GM18867 (cell line): Measurements from ENCODE around the gene TMEM209.
"Not testable (repeated sequence)": the region's sequence is repeated elsewhere in the genome, so short reads cannot be mapped to it uniquely, and the experiment has no call there.

ENCODE experiments used
- ATAC-seq: cut with Tn5 transposase; IDR thresholded peaks from one replicate; pipeline ENCODE4 v1.9.1; 2021; ENCODE audit warnings: mild to moderate bottlenecking, moderate library complexity; ENCODE audit not compliant: unreplicated experiment

Gene TMEM209

DNA sequence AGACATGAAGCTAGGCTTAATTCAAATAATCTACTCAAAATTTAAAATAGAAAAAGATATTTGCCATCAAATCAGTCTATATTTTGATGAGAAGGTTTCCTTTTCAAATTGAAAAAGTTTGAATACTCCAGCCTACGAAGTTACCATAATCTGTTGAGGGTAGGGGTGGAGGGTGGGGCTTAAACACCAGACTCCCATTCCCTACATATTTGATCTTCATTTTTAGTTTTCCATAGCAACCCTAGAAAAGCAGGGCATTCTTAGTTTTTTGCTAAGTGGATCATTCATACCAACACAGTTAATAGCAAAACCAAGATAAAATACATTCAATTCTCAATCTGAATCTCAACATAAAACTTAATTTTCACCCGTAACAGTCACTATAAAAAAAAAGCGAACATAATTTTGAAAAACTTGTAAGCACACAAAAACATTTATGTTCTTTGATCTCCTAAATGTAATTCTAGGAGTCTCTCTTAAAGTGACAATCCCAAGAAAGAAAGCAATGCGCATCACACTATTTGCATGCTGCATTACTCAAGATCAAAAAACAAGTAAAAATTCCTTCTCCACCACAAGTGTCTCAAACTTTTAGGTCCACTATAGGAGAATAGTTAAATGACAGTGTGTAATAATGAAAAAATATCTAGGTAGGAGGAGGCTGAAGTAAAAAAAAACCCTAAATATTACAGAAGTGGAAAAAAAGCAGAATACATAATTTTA is 30.8 kb downstream of the TMEM209 start:
- no peak for ATAC-seq

DNA sequence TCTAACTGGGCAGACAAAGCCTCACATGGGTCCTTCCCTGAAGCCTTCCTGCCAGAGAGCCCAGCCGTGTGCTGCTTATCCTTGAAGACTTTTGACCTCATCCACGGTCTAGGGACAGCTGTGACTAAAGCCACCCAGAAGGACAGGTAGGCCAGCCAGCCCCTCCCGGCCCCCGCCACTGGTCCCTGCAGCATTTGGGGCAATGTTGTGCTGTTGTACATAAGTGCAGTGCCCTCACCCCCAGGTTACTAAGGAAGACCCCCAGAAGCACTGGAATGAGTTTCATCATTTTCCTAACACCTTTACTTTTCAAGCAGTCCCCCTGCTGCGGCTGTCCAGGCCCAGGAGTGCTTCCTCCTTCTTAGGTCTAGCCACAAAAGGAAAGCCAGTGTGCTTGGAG is 43.0 kb downstream of the TMEM209 start:
- no peak for ATAC-seq

DNA sequence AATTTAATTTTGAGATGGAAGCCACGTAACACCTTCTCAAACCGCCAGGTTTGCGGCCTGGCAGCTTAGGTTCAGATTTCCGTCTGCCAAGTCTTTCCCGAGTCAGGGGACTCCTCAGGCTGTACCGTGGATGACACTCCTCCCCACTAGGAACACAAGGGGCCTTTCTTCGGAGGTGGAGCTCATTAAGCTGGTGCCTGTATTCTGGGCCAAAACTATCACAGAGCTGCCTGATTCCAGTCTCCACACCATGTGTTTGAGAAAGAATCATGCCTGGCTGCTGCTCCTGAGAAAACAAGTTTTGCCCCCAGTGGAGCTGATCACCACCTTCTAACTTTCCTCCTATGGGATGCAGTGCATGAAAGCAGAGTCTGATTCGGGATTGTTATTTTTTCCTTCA is 44.8 kb downstream of the TMEM209 start:
- no peak for ATAC-seq

DNA sequence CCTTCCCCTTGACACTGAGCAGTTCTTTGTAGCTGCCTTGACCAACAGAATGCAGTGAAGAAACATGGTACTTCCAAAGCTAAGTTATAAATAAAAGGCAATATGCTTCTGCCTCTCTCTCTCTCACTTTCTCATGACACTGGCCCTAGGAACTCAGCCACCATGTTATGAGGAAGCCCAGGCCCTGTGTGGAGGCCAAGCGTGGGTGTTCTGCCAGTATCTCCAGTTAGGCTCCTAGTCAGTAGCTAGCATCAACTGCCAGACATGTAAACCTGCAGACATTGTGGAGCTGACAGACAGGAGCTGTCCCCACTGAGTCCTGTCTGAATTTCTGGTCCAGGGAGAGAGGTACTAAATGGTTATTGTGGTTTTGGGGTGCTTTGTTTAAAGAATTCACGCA is 45.2 kb downstream of the TMEM209 start:
- ATAC-seq: no peak

DNA sequence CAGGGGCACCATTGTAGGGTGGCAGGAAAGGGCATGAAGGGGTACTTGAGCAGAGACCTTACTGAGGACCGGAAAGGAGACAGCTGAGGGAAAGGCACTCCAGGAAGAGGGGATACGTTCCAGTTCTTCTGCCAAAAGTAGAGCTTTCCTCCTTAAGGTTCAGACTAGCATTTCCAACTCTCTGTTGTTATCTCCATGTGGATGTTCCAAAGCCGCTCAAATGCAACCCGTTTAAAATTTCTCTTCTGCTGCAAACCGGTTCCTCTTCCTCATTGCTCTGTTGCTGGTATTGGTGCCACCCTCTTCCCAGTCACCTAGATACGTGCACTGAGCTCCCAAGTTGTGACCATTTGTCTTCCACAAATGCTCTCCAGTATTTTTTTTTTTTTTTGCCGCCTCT is 47.5 kb downstream of the TMEM209 start:
- no peak for ATAC-seq

DNA sequence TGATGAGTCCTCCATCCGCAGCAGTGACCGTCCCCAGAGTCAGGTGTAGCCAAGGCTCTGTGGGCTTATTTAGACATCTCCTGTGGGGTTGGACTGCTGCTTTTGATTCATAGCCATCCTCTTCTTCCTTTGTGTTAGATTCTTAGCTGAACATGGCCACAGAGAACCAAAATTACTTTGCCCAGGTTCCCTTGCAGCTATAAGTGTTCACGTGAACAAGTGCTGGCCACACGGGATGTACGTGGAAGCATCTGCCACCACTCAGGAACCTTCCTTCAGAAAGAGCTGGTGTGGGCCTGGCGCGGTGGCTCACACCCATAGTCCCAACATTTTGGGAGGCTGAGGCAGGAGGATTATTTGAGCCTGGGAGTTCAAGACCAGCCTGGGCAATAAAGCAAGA is 49.1 kb downstream of the TMEM209 start:
- no peak for ATAC-seq

DNA sequence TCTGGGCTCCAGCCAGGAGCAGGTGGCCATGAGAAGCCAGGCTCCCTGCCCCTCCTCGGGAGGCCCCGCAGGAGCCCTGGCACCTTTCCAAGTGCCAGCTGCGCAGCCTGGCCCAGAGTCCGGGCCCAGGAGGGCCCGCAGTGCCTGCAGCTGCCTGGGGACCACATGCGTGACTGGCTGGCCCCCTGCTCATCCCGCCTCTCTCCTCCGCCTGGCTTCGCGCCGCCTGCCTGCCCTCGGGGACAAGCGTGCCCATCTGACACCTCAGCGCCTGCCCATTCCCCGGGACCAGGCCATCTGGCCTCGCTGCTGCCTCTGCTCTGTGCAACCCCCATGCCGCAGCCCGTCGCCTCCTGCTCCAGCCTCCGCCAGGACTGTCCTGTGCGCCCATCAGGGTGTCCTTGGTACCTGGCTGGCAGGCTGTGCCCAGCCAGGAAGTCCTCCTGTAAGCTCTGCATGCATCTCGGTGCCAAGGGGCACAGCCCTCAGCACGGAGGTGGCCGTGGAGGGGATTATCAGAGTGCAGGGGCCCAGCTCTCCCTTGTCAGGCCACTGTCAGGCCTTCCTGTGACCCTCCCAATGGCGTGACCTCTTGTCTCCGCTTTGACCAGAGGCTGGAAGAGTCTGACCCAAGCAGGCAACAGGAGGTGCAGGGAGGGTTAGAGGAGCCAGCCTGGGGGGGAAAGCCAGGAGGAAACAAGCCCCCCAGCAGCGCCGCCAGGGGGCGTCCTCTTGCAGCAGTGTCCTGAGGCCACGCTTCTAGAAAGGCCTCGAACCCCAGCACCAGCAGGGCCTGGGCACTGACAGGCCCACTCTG is 50.5 kb downstream of the TMEM209 start:
- ATAC-seq: no peak

DNA sequence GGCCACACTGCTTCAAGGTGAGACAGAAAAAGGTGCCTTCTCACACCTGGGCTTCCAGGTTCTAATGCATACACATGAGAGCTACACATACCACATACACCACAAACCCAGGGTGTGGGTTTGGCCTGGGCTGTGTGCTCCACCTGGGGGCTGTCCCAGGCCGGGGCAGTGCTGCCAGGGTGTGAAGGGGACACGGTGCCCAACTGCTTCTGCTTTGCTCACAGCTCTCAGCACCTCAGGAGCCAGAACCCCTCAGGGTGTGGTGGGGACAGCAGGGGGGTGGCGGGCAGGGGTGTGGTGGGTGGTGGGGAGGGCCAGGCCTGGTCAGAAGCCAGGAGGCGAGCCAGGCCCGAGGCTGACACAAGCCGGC is 51.1 kb downstream of the TMEM209 start:
- no peak for ATAC-seq

DNA sequence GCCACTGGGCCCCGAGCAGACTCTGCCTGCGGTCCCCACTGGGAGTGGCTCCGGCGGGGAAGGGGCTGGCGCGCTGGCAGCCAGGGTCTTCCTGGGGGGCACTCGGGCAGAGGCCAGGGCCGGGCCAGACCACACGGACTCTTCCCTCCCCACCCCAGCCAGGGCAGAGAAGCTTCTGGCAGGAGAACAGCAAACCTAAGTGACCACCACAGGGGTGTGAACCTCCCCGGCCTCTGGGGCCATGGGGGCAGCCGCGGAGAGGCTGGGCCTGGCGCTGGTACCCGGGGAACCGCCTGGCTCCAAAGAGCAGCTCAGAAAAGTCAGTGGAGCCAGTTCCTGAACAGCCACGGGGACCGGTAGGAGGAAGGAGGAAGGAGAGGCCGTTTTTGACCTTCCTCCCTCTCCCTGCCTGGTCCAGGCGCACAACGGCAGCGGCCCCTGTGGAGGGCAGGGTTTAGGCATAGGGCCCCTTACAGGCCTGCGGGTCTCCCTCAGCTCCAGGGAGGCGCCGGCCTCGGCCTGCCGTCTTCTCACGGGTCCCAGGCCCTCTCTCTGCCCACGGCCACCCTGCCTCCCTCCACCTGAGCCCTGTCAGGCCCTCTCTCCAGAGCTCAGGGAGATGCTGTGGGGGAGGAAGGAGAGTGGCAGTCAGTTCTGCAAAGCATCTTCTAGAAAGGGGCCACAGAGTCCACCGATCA is 51.8 kb downstream of the TMEM209 start:
- no peak for ATAC-seq

DNA sequence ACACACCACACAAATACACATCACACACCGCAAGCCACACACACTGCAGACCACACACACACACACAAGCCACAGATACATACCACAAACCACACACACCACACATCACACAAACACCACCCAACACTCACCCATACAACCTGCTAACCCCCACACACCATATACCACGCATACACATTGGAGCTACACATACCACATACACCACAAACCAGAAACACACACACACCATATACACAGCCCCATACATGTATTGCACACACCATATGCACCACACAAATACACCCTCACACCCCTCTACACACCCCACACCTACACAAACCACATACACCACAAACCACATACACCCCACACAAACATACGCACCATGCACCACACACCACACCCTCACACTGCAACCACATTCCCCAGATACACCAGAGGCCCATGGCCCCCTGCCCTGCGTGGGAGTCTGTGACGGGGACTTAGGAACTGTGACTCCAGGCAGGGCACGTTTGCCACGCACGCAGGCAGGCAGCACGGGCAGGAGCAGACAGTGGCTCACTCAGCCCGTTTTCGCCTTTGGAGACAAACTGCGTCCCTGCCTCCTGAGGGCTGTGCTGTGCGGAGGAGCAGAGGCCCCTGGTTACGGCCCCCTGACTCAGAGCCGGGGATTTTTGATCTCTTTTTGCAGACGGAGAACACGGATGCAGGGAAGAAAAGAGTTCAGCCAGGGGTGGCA is 52.6 kb downstream of the TMEM209 start:
- ATAC-seq: no peak

DNA sequence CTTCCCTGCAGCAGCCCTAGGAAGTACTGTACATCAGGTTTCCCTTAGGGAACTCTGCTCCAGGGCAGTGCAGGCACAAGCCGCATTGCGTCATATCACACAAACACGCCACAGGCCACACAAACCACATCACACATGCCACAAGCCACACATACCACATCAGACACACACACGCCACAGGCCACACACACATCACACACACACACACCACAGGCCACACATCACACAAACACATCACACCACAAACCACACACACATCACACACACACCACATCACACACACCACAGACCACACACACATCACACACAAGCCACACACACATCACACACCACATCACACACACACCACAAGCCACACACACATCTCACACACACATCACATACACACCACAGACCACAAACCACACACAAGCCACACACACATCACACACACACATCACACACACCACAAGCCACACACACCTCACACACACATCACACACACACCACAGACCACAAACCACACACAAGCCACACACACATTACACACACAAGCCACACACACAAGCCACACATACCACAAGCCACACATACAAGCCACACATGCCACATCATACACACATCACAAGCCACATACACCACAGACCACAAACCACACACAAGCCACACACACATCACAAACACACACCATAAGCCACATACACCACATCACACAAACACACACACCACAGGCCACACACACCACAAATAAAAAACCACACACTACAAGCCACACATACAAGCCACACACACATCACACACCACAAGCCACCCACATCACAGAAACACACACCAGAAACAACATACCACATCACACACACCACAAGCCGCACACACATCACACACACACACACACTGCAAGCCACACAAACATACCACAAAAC is 53.4 kb downstream of the TMEM209 start:
- no peak for ATAC-seq

DNA sequence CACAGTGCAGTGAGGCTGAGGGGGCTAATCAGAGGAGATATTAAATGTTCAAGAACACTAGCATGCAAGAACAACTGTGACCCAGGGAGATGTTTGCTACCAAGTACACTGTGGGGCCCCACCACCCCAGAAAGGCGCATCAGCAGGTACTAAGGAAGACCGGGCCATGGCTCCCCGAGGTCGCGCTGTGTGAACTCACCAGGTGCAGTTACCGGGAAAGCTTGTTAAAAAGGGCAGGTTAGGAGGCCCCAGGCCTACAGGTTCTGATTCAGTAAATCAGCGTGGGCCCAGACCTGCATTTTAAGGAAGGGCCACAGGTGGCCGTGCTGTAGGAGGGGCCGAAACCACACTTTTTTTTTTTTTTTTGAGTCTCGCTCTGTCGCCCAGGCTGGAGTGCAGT is 54.6 kb downstream of the TMEM209 start:
- ATAC-seq: no peak

DNA sequence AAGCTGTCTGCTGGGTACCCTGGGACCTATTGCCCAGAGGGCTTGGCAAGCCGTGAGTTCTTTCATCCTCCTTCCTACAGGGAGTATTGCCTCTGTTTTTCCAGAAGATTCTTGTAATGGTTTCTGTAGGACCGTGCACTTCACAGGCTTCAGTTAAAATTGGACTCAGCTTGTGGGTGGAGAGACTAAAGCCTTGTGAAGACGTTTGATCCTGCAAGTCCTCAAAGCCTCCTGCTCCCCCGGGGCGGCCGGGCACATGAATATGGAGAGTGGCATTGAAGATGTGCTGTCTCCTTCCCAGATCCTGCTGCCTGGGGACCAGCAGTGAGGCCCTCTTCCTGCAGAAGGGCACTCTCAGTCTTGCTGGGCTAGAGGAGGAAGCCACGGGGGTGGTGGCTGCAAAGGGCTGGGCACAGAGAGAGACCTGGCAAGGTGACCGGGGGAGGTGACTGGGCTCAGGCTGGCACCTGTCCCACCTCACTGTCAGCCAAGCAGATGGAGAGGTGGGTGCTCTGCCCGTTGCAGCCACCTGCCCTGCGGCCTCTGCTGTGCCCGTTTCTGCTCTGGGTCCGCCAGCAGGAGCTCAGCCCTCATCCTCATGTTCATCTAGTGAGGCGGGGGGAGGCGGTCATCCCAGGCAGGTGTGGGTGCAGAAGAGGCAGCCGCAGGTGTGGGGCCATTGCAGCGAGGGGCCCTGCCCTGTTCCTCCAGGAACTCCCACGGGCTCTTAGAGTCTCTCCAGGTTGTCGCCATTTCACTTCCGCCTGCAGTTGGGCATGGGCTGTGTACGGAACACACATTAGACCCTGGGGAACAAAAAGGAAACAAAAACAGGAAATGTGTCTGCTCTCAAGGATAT is 55.7 kb downstream of the TMEM209 start:
- ATAC-seq: peak; percentile 46

DNA sequence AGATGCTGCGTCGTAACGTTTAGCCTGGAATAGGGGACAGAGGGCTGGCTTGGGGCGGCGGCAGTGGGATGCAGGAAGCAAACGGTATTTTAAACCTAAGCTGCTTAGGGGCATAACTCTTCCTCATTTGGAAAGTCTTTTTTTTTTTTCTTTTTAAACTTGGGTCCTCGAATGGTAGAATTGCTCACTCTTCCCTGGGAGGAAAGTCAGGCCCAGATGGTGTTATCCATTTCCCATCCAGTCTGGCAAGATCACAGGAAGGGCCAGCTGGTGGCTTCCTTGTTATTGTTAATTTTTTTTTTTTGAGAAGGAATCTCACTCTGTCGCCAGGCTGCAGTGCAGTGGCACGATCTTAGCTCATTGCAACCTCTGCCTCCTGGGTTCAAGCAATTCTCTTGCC is 56.6 kb downstream of the TMEM209 start:
- ATAC-seq: no peak

DNA sequence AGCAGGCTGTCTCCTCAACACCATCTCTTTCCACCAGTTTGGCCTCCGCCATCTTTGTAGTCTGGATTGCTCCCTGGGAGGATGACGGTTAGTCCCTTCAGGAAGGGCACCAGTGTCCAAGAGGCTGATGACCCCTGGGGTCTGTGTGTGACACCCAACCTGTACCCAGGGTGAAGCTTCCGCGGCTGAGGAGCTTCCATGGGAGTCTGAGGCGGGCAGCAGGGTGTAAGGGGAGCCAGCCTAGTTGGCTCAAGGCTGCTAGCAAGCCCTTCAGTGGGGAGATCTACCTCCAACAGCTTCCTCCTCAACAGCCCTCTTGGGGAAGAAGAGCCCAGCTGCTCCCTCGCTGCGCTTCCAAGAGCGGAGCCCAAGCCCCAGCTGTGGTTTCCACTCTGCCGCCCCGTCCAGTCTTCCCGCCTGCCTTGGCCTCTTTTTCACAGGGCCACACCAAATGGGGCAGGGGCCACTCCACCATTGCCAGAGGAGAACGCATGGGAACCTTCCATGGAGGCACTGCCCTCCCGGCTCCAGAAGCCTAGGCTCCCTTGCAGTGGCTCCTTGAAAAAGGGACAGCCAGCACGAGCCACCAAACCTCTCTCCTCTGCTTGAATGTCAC is 57.4 kb downstream of the TMEM209 start:
- no peak for ATAC-seq

DNA sequence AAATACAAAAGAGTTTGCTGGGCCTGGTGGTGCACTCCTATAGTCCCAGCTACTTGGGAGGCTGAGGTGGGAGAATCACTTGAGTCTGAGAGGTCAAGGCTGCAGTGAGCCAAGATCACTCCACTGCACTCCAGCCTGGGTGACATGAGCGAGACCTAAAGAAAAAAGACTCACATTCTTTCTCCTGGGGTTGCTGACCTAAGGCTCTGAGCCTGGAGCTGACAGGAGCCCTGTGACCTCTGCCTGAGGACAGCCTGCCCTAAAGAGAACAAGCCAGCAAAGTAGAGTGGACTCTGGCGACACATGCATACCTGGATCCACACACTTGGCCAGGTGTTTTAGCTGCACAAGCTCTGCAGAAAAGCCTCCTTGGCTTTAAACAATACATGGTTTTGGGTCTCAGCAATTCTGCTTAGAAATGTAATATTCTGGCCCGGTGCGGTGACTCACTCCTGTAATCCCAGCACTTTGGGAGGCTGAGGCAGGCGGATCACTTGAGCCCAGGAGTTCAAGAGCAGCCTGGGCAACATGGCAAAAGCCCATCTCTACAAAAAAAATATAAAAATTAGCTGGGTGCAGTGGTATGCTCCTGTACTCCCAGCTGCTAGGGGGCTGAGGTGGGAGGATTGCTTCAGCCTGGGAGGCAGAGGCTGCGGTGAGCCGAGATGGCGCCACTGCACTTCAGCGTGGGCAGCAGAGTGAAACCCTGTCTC is 58.4 kb downstream of the TMEM209 start:
- no peak for ATAC-seq

DNA sequence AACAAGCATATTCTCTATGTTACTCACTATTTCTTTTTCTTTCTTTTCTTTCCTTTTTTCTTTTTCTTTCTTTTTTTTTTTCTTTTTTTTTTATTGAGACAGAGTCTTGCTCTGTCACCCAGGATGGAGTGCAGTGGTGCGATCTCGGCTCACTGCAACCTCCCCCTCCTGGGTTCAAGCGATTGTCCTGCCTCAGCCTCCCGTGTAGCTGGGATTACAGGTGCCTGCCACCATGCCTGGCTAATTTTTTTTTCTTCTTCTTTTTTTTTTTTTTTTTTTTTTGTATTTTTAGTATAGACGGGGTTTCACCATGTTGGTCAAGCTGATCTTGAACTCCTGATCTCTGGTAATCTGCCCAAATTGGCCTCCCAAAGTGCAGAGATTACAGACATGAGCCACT is 59.1 kb downstream of the TMEM209 start:
- ATAC-seq: not testable (repeated sequence)

DNA sequence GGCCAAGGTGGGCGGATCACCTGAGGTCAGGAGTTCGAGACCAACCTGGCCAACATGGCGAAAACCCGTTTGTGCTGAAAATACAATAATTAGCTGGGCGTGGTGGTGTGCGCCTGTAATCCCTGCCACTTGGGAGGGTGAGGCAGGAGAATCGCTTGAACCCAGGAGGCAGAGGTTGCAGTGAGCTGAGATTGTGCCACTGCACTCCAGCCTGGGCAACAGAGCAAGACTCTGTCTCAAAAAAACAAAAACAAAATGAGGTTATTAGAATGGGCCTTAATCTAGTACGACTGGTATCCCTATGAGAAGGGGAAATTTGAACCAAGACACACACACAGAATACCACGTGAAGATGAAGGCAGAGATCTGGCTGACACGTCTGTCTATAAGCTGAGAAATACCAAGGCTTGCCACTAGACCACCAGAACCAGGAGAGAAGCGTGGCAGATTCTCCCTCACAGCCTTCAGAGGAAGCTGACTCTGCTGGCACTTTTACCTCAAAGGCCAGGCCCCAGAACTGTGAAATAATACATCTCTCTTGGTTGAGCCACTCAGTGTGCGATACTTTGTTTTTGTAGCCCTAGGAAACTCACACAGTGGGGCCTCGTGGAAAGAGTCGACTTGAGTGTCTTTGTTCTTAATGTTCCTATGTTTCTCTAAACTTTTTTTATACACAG is 59.6 kb downstream of the TMEM209 start:
- ATAC-seq: no peak
